Ishikawa (cell line): ENCODE results near the gene ARL14.

Experiments
- CEBPB ChIP-seq: IDR thresholded peaks from 2 replicates; pipeline ENCODE4 v1.6.1; 2012
- CREB1 ChIP-seq: IDR thresholded peaks from 2 replicates; pipeline ENCODE4 v1.6.1; 2012; ENCODE audit warnings: low read depth
- EGR1 ChIP-seq: IDR thresholded peaks from 2 replicates; pipeline ENCODE4 v1.6.1; 2012
- EP300 ChIP-seq: IDR thresholded peaks from 2 replicates; pipeline ENCODE4 v1.6.1; 2012; ENCODE audit warnings: borderline replicate concordance
- FOXM1 ChIP-seq: IDR thresholded peaks from 2 replicates; pipeline ENCODE4 v1.6.1; 2012; ENCODE audit warnings: low read depth, borderline replicate concordance
- RAD21 ChIP-seq: IDR thresholded peaks from 2 replicates; pipeline ENCODE4 v1.6.1; 2012; ENCODE audit warnings: low read depth
- TAF1 ChIP-seq: IDR thresholded peaks from 2 replicates; pipeline ENCODE4 v1.6.1; 2012; ENCODE audit warnings: low read depth, mild to moderate bottlenecking
- TCF12 ChIP-seq: IDR thresholded peaks from 2 replicates; pipeline ENCODE4 v1.6.1; 2012; ENCODE audit warnings: low read depth
- TEAD4 ChIP-seq: IDR thresholded peaks from 2 replicates; pipeline ENCODE4 v1.6.1; 2012
- ZBTB7A ChIP-seq: IDR thresholded peaks from 2 replicates; pipeline ENCODE4 v1.6.1; 2012; ENCODE audit warnings: low read depth
- TF ChIP-seq, protein P1 (sequence below): IDR thresholded peaks from 2 replicates; pipeline ENCODE4 v1.6.1; 2012; ENCODE audit warnings: low read depth, mild to moderate bottlenecking
- TF ChIP-seq, protein P2 (sequence below): IDR thresholded peaks from 2 replicates; pipeline ENCODE4 v1.6.1; 2012

DNA sequence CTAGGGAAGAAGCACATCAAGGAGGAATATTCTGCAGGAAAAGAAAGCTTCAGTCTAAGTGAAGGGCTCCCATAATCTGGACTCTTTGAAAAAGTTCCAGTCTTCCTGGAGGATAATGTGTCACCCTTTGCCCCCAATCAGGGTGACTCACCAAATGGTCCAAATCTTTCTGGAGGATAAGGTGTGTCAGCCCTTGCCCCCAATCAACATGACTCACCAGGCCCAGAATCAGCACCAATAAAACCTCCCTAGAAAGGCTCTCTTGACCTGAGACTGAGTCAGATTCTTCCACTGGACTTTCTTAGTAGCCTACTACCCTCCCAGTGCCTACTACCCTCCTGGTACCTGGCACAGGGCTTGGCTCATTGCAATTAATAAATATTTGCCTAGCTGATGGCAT is 9.5 kb upstream of the ARL14 start:
- TF ChIP-seq TCF12 = no peak
- no peak for TF ChIP-seq EP300
- TF ChIP-seq CEBPB = no peak
- TF ChIP-seq, protein P1, sequence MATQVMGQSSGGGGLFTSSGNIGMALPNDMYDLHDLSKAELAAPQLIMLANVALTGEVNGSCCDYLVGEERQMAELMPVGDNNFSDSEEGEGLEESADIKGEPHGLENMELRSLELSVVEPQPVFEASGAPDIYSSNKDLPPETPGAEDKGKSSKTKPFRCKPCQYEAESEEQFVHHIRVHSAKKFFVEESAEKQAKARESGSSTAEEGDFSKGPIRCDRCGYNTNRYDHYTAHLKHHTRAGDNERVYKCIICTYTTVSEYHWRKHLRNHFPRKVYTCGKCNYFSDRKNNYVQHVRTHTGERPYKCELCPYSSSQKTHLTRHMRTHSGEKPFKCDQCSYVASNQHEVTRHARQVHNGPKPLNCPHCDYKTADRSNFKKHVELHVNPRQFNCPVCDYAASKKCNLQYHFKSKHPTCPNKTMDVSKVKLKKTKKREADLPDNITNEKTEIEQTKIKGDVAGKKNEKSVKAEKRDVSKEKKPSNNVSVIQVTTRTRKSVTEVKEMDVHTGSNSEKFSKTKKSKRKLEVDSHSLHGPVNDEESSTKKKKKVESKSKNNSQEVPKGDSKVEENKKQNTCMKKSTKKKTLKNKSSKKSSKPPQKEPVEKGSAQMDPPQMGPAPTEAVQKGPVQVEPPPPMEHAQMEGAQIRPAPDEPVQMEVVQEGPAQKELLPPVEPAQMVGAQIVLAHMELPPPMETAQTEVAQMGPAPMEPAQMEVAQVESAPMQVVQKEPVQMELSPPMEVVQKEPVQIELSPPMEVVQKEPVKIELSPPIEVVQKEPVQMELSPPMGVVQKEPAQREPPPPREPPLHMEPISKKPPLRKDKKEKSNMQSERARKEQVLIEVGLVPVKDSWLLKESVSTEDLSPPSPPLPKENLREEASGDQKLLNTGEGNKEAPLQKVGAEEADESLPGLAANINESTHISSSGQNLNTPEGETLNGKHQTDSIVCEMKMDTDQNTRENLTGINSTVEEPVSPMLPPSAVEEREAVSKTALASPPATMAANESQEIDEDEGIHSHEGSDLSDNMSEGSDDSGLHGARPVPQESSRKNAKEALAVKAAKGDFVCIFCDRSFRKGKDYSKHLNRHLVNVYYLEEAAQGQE = no peak
- no peak for TF ChIP-seq RAD21
- TF ChIP-seq, protein P2, sequence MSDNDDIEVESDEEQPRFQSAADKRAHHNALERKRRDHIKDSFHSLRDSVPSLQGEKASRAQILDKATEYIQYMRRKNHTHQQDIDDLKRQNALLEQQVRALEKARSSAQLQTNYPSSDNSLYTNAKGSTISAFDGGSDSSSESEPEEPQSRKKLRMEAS = no peak
- no peak for TF ChIP-seq TEAD4
- no peak for TF ChIP-seq TAF1
- TF ChIP-seq ZBTB7A = no peak
- TF ChIP-seq EGR1 = no peak
- TF ChIP-seq FOXM1 = no peak
- no peak for TF ChIP-seq CREB1
